HG02840 (cell line): ENCODE results near the gene CYB5D1.
"Not testable (repeated sequence)": the region's sequence is repeated elsewhere in the genome, so short reads cannot be mapped to it uniquely, and the experiment has no call there.

Experiments used
- ATAC-seq: cut with Tn5 transposase; IDR thresholded peaks from one replicate; pipeline ENCODE4 v1.9.1; 2021; ENCODE audit warnings: mild to moderate bottlenecking, moderate library complexity, moderate number of reproducible peaks; ENCODE audit not compliant: unreplicated experiment, low FRiP score

CYB5D1 gene

GRCh38 chr17:7857713-7858521 is at the start of gene CYB5D1:
Gene CYB5D1 (plus strand): TSS chr17:7858003. CDS start chr17:7858135, 132 bp downstream.
- peak; percentile 41 for ATAC-seq

- no peak for ATAC-seq
Measured at GRCh38 chr17:7809086-7809790, 48.6 kb upstream of the CYB5D1 start.

GRCh38 chr17:7809791-7810343 is 47.9 kb upstream of the CYB5D1 start:
- not testable (repeated sequence) for ATAC-seq

GRCh38 chr17:7811251-7811650 is 46.6 kb upstream of the CYB5D1 start:
- no peak for ATAC-seq

GRCh38 chr17:7814969-7815368 is 42.8 kb upstream of the CYB5D1 start:
- ATAC-seq, result no peak

GRCh38 chr17:7816926-7817642 is 40.7 kb upstream of the CYB5D1 start:
- ATAC-seq, result no peak

GRCh38 chr17:7817643-7817964 is 40.2 kb upstream of the CYB5D1 start:
- no peak for ATAC-seq

GRCh38 chr17:7818026-7818425 is 39.8 kb upstream of the CYB5D1 start:
- ATAC-seq, result no peak

GRCh38 chr17:7818746-7819645 is 38.8 kb upstream of the CYB5D1 start:
- ATAC-seq, result no peak

- no peak for ATAC-seq
Measured at GRCh38 chr17:7820231-7820630, 37.6 kb upstream of the CYB5D1 start.

- no peak for ATAC-seq
Measured at GRCh38 chr17:7822126-7822525, 35.7 kb upstream of the CYB5D1 start.

GRCh38 chr17:7823581-7824001 is 34.2 kb upstream of the CYB5D1 start:
- no peak for ATAC-seq

GRCh38 chr17:7824021-7824924 is 33.5 kb upstream of the CYB5D1 start:
- ATAC-seq, result no peak

GRCh38 chr17:7825206-7825990 is 32.4 kb upstream of the CYB5D1 start:
- ATAC-seq, result no peak

- ATAC-seq, result no peak
Measured at GRCh38 chr17:7830616-7831015, 27.2 kb upstream of the CYB5D1 start.

- no peak for ATAC-seq
Measured at GRCh38 chr17:7831233-7831632, 26.6 kb upstream of the CYB5D1 start.

- ATAC-seq, result no peak
Measured at GRCh38 chr17:7832431-7832830, 25.4 kb upstream of the CYB5D1 start.
